ENCODE data around the gene SWSAP1. TPM values are rescaled to one million over a fixed set of nuclear protein-coding genes. Genes with fewer than 3 reads are reported as not detected.

Gene SWSAP1
- total and polyA plus RNA-seq, 2 experiments from 2014 or later = 2.1 to 6.1 TPM

- H3K9me3 Mint-ChIP-seq = no peaks in the 10 kb centered on the region
- Histone ChIP-seq H3K79me2 (replicated peaks; ENCODE audit: insufficient read depth) (peaks cover 10% of the 10 kb centered on the region; the same call in 1 of the 2 replicates), H4K20me1 (replicated peaks; ENCODE audit: insufficient read depth) (no peaks in the 10 kb centered on the region), H3F3A (replicated peaks; ENCODE audit: low read depth) (peaks cover 18% of the 10 kb centered on the region), H3K4me1 (ENCODE audit: insufficient read depth) (peaks cover 14% of the 10 kb centered on the region), H3K36me3 (ENCODE audit: insufficient read depth) (no peaks in the 10 kb centered on the region), H3K27me3 (ENCODE audit: insufficient read depth) (no peaks in the 10 kb centered on the region), H3K4me3 (no peak overlapping the region), H3K9me2 (ENCODE audit: insufficient read depth) (no peaks in the 10 kb centered on the region), H3K4me2 (no peak overlapping the region), H3K27ac (ENCODE audit: low read depth) (no peak overlapping the region), H2AFZ (no peak overlapping the region)
- H3K27ac Mint-ChIP-seq = no peak overlapping the region
- DNase-seq (ENCODE audit: low spot score) (peak; percentile 27), ATAC-seq (no peak)
- H3K4me1 Mint-ChIP-seq = peaks cover 24% of the 10 kb centered on the region
- TF ChIP-seq CREB1 (CRISPR knock-in tag; IDR thresholded peaks at IDR 0.05; ENCODE audit: low read depth) = no peak
- no peak for TF ChIP-seq STAT1 (IDR thresholded peaks at IDR 0.05; ENCODE audit: unreplicated experiment)
- TF ChIP-seq ZNF331 (CRISPR knock-in tag; IDR thresholded peaks at IDR 0.05; ENCODE audit: low read depth) = no peak
- no peak for TF ChIP-seq EZH2phosphoT487 (IDR thresholded peaks at IDR 0.05; ENCODE audit: unreplicated experiment)
- TF ChIP-seq NANOG (IDR thresholded peaks at IDR 0.05; ENCODE audit: borderline replicate concordance) = no peak
- TF ChIP-seq POLR2AphosphoS5 (IDR thresholded peaks at IDR 0.05; ENCODE audit: low read depth) = no peak
- peaks cover 10% of the 10 kb centered on the region for H3K27me3 Mint-ChIP-seq (ENCODE audit: insufficient read depth, low read depth, poor library complexity)
- no peak overlapping the region; the same call in 2 of the 3 replicates for H3K4me3 Mint-ChIP-seq
- peaks cover 11% of the 10 kb centered on the region; the same call in 2 of the 3 replicates for H3K36me3 Mint-ChIP-seq (ENCODE audit: low read depth)
Observed at GRCh38 chr19:11377237-11377636, 2.8 kb downstream of the SWSAP1 start.

GRCh38 chr19:11377756-11378155 is 3.3 kb downstream of the SWSAP1 start:
- no peak overlapping the region for H3K4me2 ChIP-seq
- no peak overlapping the region for H3K27ac ChIP-seq (ENCODE audit: low read depth)
- Mint-ChIP-seq H3K36me3 (ENCODE audit: low read depth) (peaks cover 11% of the 10 kb centered on the region; the same call in 2 of the 3 replicates), H3K4me1 (peaks cover 26% of the 10 kb centered on the region), H3K27me3 (ENCODE audit: insufficient read depth, low read depth, poor library complexity) (peaks cover 13% of the 10 kb centered on the region), H3K9me3 (peaks cover 2% of the 10 kb centered on the region; the same call in 1 of the 3 replicates), H3K4me3 (no peak overlapping the region), H3K27ac (no peak overlapping the region)
- H3K27me3 ChIP-seq (ENCODE audit: insufficient read depth) = no peaks in the 10 kb centered on the region
- peaks cover 10% of the 10 kb centered on the region; the same call in 1 of the 2 replicates for H3K79me2 ChIP-seq (replicated peaks; ENCODE audit: insufficient read depth)
- peaks cover 22% of the 10 kb centered on the region for H3F3A ChIP-seq (replicated peaks; ENCODE audit: low read depth)
- H3K4me1 ChIP-seq (ENCODE audit: insufficient read depth) = peaks cover 14% of the 10 kb centered on the region
- no peak overlapping the region for H2AFZ ChIP-seq
- no peak for DNase-seq (ENCODE audit: low spot score)
- TF ChIP-seq POLR2AphosphoS5 (IDR thresholded peaks at IDR 0.05; ENCODE audit: low read depth) = no peak
- TF ChIP-seq ZNF331 (CRISPR knock-in tag; IDR thresholded peaks at IDR 0.05; ENCODE audit: low read depth) = no peak
- TF ChIP-seq REST (IDR thresholded peaks at IDR 0.05; ENCODE audit: unreplicated experiment) = no peak
- TF ChIP-seq EZH2phosphoT487 (IDR thresholded peaks at IDR 0.05; ENCODE audit: unreplicated experiment) = no peak
- TF ChIP-seq CTCF (conservative IDR thresholded peaks at IDR 0.05; ENCODE audit: low read depth in 2 of 2) = no peak
- TF ChIP-seq ZNF114 (CRISPR knock-in tag; IDR thresholded peaks at IDR 0.05) = no peak
- TF ChIP-seq EZH2 (IDR thresholded peaks at IDR 0.05; ENCODE audit: low read depth, unreplicated experiment) = no peak
- TF ChIP-seq JUNB (IDR thresholded peaks at IDR 0.05; ENCODE audit: unreplicated experiment) = no peak
- H4K20me1 ChIP-seq (replicated peaks; ENCODE audit: insufficient read depth) = no peaks in the 10 kb centered on the region
- no peaks in the 10 kb centered on the region for H3K36me3 ChIP-seq (ENCODE audit: insufficient read depth)
- no peak overlapping the region for H3K4me3 ChIP-seq
- no peaks in the 10 kb centered on the region for H3K9me2 ChIP-seq (ENCODE audit: insufficient read depth)
- no peak for ATAC-seq

All from GM23338 (cell line).